Activated CD4-positive, alpha-beta T cell treated with anti-CD3 and anti-CD28 coated beads, Interleukin-2, amount 50 U/mL, for 1 hour (primary cell): ENCODE results near the gene TEX50.
"Not testable (repeated sequence)": the region's sequence is repeated elsewhere in the genome, so short reads cannot be mapped to it uniquely, and the experiment has no call there.

Experiments
- DNase-seq: peaks from one replicate; pipeline ENCODE4 v3.0.0-alpha.2; 2020

Gene TEX50

GRCh38 chr1:173635116-173635515, at the start of gene TEX50:
TSS of gene TEX50 (plus strand) at chr1:173635338. CDS start at chr1:173635522, 184 bp downstream.
- DNase-seq: no peak

- no peak for DNase-seq
Measured at GRCh38 chr1:173590557-173590956, 44.6 kb upstream of the TEX50 start.

- DNase-seq: not testable (repeated sequence)
Measured at GRCh38 chr1:173591138-173591537, 44.0 kb upstream of the TEX50 start.

DNA sequence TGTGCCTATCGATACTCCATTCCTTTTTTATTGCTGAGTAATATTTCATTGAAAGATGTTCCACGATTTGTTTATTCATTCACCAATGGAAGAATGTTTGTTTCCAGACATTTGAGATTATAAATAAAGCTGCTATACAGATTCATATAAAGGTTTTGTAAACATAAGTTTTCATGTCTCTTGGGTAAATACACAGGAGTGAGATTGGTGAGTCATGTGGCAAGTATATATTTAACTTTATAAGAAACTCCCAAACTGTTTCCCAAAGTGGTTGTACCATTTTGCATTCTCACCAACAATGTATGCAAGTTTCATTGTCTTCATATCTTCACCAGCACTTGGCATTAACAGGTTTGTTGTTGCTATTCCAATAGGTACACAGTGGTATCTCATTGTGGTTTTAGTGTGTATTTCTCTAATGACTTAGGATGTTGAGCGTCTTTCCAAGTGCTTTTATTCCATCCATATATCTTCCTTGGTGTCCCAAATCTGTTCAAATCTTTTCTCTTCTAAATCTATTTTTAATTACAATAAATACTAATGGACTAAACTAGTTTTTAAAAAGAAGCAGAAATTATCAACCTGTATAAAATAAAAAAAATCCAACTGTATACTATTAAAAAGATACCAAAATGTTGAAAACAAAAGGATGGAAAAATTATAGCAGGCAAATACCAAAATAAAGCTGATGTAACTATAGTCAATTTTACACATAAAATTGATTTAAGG, 38.9 kb upstream of the TEX50 start:
- no peak for DNase-seq

DNA sequence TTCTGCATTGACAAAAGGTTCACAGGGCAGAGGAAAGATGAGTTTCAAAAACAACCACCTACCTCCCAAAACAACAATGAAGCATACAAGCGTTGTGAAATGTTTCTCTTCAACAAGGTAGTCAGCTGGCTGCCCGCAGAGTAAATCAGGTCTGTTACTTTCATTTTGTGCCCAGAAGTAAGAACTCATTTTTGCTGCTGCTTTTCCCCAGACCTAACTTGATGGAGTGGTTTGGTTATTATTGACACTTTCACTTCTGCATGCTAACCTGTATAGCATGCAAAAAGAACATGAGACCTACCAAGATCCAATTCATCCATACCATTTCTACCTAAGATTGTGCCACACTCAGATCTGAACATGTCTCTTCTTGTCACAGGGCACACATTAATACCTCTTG, 33.5 kb upstream of the TEX50 start:
- DNase-seq: no peak

GRCh38 chr1:173603056-173603591, 32.0 kb upstream of the TEX50 start, which contains the start of gene SLC9C2:
TSS of gene SLC9C2 (minus strand) at chr1:173603072. CDS start at chr1:173601776, 1,296 bp downstream.
- DNase-seq: no peak

- no peak for DNase-seq
Measured at GRCh38 chr1:173608503-173609216, 26.5 kb upstream of the TEX50 start.

DNA sequence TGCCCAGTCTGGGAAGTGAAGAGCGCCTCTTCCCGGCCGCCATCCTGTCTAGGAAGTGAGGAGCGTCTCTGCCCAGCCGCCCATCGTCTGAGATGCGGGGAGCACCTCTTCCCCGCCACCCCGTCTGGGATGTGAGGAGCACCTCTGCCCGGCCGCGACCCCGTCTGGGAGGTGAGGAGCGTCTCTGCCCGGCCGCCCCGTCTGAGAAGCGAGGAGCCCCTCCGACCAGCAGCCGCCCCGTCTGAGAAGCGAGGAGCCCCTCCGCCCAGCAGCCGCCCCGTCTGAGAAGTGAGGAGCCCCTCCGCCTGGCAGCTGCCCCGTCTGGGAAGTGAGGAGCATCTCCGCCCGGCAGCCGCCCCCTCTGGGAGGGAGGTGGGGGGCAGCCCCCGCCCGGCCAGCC, 22.1 kb upstream of the TEX50 start:
- DNase-seq: not testable (repeated sequence)

GRCh38 chr1:173616859-173617258, 18.3 kb upstream of the TEX50 start:
- DNase-seq: no peak

- DNase-seq: no peak
Measured at GRCh38 chr1:173627269-173627668, 7.9 kb upstream of the TEX50 start.

GRCh38 chr1:173628888-173629287, 6.2 kb upstream of the TEX50 start:
- DNase-seq: no peak

DNA sequence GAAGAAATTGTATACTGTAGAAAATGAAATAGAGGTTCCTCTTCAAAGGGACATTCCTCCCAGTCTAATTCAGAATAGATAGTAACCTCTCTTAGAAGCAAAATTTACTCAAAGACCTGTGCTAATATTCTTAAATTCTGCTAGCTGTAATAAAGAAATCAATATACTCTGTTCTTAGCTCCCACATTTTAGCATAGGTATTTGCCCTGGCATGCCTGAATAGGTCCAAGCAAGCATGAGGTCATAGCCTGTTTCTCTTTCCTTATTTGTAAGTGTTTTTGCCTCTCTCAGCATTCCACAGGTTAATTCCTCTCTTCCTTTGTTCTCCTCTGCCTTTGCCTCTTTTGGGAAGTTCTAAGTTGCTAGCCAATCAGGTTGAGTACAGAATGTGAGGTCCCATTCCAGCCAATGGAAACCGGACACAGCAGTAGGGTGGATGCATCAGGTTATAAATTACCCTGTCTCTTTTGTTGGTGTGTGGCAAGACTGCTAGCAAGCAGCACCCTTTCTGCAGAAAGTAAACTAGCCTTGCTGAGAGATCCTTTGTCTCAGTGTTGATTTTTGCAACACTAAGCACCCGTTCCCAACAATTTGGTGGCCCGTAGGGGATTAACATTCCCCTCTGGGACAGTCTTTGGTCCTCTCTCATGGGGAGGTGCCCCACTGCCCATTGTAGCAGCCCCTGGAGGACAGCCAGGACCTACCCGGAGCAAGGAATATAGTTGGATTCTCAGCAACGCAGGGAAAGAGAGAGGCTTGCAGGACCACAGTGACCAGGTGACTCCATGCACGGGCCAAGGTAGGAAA, 2.3 kb downstream of the TEX50 start:
- not testable (repeated sequence) for DNase-seq

GRCh38 chr1:173638043-173639021, 3.2 kb downstream of the TEX50 start:
- DNase-seq: no peak

GRCh38 chr1:173639102-173639501, 4.0 kb downstream of the TEX50 start:
- DNase-seq: no peak

- not testable (repeated sequence) for DNase-seq
Measured at GRCh38 chr1:173642450-173643139, 7.5 kb downstream of the TEX50 start.

DNA sequence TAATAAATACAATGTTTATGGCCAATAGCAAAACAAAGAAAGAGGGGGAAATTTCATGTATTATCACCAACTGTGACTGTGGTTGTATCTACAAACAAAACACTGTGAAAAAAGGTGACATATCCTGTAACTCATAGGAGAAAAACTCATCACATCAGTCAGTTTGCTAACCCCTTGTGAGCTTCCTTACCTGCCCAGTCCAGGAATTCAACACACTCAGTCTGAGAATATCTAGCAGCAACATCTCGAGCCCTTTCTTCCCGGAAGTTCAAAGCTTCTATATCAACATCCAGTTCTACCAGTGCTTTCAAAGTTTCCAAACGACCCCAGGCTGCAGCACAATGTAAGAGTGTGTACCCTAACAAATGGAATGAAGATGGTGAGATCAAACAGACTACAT, 11.5 kb downstream of the TEX50 start:
- no peak for DNase-seq

GRCh38 chr1:173648880-173649605, 13.9 kb downstream of the TEX50 start:
- DNase-seq: no peak

GRCh38 chr1:173660306-173660705, 25.2 kb downstream of the TEX50 start:
- DNase-seq: no peak

DNA sequence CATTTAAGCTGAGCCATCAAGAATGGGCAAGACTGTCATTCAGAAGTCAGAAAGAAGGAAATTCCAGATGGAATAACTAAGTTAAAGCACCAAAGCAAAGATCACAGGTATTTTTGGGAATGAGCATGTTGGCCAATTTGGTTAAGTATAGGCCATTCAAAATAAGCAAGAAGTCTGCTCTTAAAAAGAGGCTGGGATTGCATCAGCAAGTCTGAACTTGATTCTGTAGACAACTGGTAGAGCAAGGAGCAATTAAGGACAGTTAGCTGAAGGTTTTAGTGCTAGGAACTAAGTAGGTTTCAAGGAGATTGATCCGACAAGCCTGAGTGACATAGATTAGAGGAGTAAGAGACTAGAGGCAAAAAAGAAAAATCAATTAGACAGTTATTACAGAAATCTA, 26.1 kb downstream of the TEX50 start:
- DNase-seq: no peak

- no peak for DNase-seq
Measured at GRCh38 chr1:173661763-173662162, 26.6 kb downstream of the TEX50 start.

- DNase-seq: no peak
Measured at GRCh38 chr1:173663159-173663558, 28.0 kb downstream of the TEX50 start.
